ENCODE results near the gene CCDC60. TPM values are rescaled to one million over a fixed set of nuclear protein-coding genes. Genes with fewer than 3 reads are reported as not detected.

CCDC60 gene
- total RNA-seq, 6 donors from 2014 or later: 0.76 to 12.5 (median 2.3) TPM; not detected in 1

- H3K27ac ChIP-seq: no peak overlapping the region
- 33 to 35% methylated on average over 10 of the region's 10 CpGs for WGBS, 2 donors
- H3K27me3 ChIP-seq: no peaks in the 10 kb centered on the region
- H3K36me3 ChIP-seq: no peaks in the 10 kb centered on the region
- H3K9me3 ChIP-seq: no peaks in the 10 kb centered on the region
- DNase-seq: peak in 1 of 2 donors; percentile 45
- H3K4me3 ChIP-seq: no peak overlapping the region
- peak in 1 of 2 donors; percentile 51 for ATAC-seq (ENCODE audit: low FRiP score in 2 of 2)
- no peaks in the 10 kb centered on the region for H3K4me1 ChIP-seq
- TF ChIP-seq EP300 (IDR thresholded peaks at IDR 0.05) (no peak), CTCF (IDR thresholded peaks at IDR 0.05) (peak; percentile 53 to 81 (median 76)), POLR2A (IDR thresholded peaks at IDR 0.05) (no peak)
These were observed 110.0 kb downstream of the CCDC60 start for GRCh38 chr12:119444462-119445044.

- DNase-seq (no peak), ATAC-seq (ENCODE audit: low FRiP score in 2 of 2) (no peak)
- no peaks in the 10 kb centered on the region for H3K9me3 ChIP-seq
- H3K4me1 ChIP-seq: no peaks in the 10 kb centered on the region
- H3K27me3 ChIP-seq: no peaks in the 10 kb centered on the region
- no peaks in the 10 kb centered on the region for H3K36me3 ChIP-seq
- H3K27ac ChIP-seq: no peak overlapping the region
- no peak for TF ChIP-seq POLR2AphosphoS5 (IDR thresholded peaks at IDR 0.05)
- TF ChIP-seq CTCF (IDR thresholded peaks at IDR 0.05): no peak
- TF ChIP-seq EP300 (IDR thresholded peaks at IDR 0.05): no peak
- no peak for TF ChIP-seq POLR2A (IDR thresholded peaks at IDR 0.05)
- WGBS, 2 donors: 55 to 76% methylated on average over 3 of the region's 3 CpGs
- H3K4me3 ChIP-seq: no peak overlapping the region
These were observed 111.9 kb downstream of the CCDC60 start for GRCh38 chr12:119446459-119446858.

GRCh38 chr12:119447126-119447525 is 112.6 kb downstream of the CCDC60 start:
- Histone ChIP-seq H3K27me3 (no peaks in the 10 kb centered on the region), H3K9me3 (no peaks in the 10 kb centered on the region), H3K36me3 (no peaks in the 10 kb centered on the region), H3K27ac (no peak overlapping the region), H3K4me3 (no peak overlapping the region), H3K4me1 (no peaks in the 10 kb centered on the region)
- no peak for DNase-seq
- 42 to 61% methylated on average over 6 to 7 of the region's 7 CpGs for WGBS, 2 donors
- ATAC-seq (ENCODE audit: low FRiP score in 2 of 2): no peak
- TF ChIP-seq EP300 (IDR thresholded peaks at IDR 0.05): no peak
- TF ChIP-seq POLR2A (IDR thresholded peaks at IDR 0.05): no peak
- no peak for TF ChIP-seq POLR2AphosphoS5 (IDR thresholded peaks at IDR 0.05)
- no peak for TF ChIP-seq CTCF (IDR thresholded peaks at IDR 0.05)

GRCh38 chr12:119447618-119448017 is 113.1 kb downstream of the CCDC60 start:
- H3K4me1 ChIP-seq: no peaks in the 10 kb centered on the region
- TF ChIP-seq POLR2A (IDR thresholded peaks at IDR 0.05): no peak

GRCh38 chr12:119448611-119449131 is 114.1 kb downstream of the CCDC60 start:
- Histone ChIP-seq H3K27me3 (no peaks in the 10 kb centered on the region), H3K4me3 (no peak overlapping the region), H3K9me3 (no peaks in the 10 kb centered on the region), H3K4me1 (no peaks in the 10 kb centered on the region), H3K27ac (no peak overlapping the region), H3K36me3 (no peaks in the 10 kb centered on the region)
- ATAC-seq (ENCODE audit: low FRiP score in 2 of 2): no peak
- DNase-seq: no peak
- 58 to 76% methylated on average over 5 of the region's 5 CpGs for WGBS, 2 donors
- TF ChIP-seq POLR2AphosphoS5 (IDR thresholded peaks at IDR 0.05): no peak
- no peak for TF ChIP-seq CTCF (IDR thresholded peaks at IDR 0.05)
- TF ChIP-seq POLR2A (IDR thresholded peaks at IDR 0.05): no peak
- TF ChIP-seq EP300 (IDR thresholded peaks at IDR 0.05): no peak

More at GRCh38 chr12:119447618-119448017, 113.1 kb downstream of the CCDC60 start:
- DNase-seq: no peak
- WGBS, 2 donors: 64 to 79% methylated on average over 8 of the region's 8 CpGs
- Histone ChIP-seq H3K36me3 (no peaks in the 10 kb centered on the region), H3K27me3 (no peaks in the 10 kb centered on the region), H3K4me3 (no peak overlapping the region), H3K27ac (no peak overlapping the region), H3K9me3 (no peaks in the 10 kb centered on the region)
- ATAC-seq (ENCODE audit: low FRiP score in 2 of 2): no peak
